PFSK-1 (cell line): ENCODE measurements around the gene CFAP61.

Source experiments
- FOXP2 ChIP-seq: optimal IDR thresholded peaks from 2 replicates; pipeline ENCODE3; 2011; ENCODE audit warnings: borderline replicate concordance, control low read depth, inconsistent platforms; ENCODE audit not compliant: insufficient read depth; ENCODE audit errors: extremely low read length, extremely low read depth
- POLR2AphosphoS5 ChIP-seq: IDR thresholded peaks from 2 replicates; pipeline ENCODE4 v1.6.1; 2012; ENCODE audit warnings: low read depth, mild to moderate bottlenecking, control low read depth, low read length, moderate library complexity
- SIN3A ChIP-seq: IDR thresholded peaks from 2 replicates; pipeline ENCODE4 v1.6.1; 2012; ENCODE audit warnings: mild to moderate bottlenecking, low read length, moderate library complexity, borderline replicate concordance; ENCODE audit not compliant: insufficient read depth
- TAF1 ChIP-seq: IDR thresholded peaks from 2 replicates; pipeline ENCODE4 v1.6.1; 2012; ENCODE audit warnings: low read length, control low read depth, borderline replicate concordance; ENCODE audit not compliant: insufficient read depth
- TF ChIP-seq, protein P1 (sequence below), 2 experiments: IDR thresholded peaks; 2 replicates each; pipeline versions ENCODE4 v1.6.1 to v1.8.0; 2011 to 2012; ENCODE audit warnings: low read depth in 2 of 2, low read length in 2 of 2, control low read depth in 1 of 2, inconsistent platforms in 1 of 2, mild to moderate bottlenecking in 1 of 2, moderate library complexity in 1 of 2; ENCODE audit not compliant: insufficient read depth in 1 of 2

CFAP61 gene

DNA sequence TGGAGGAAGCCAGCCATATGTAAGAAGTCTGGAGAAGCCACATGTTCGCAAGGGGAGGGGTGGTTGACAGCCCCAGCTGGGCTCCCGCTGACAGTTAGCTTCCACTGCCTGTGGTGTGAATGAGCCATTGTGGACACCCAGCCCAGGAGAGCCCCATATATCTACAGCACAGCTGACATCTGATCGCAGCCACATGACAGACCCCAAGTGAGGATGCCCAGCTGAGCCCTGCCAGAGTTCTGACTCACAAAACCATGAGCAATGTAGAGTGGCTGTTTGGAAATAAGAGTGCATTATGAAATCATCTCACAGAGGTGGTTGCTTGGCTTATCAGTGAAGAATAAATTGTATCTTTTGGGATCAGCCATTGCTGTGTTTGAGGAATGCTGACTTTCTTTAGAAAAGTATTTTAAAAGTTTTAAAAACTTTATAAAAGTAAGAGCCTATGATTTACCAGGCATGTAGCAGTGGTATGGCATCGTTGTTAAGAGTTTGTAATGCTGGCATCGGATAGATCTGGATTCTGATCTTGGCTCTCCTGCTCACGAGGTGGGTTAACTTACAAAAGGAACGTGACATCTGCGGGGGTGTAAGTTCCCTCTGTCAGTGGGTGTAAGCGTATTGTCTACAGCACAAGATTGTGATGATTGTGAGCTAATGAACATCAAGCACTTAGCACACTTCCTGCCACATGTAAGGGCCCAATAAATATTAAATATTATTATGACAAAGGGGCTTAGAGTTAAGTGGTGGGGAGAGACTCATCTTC is 24.1 kb downstream of the CFAP61 start:
- TF ChIP-seq POLR2AphosphoS5 (no peak), SIN3A (no peak), FOXP2 (no peak), TAF1 (no peak)
- TF ChIP-seq, protein P1, sequence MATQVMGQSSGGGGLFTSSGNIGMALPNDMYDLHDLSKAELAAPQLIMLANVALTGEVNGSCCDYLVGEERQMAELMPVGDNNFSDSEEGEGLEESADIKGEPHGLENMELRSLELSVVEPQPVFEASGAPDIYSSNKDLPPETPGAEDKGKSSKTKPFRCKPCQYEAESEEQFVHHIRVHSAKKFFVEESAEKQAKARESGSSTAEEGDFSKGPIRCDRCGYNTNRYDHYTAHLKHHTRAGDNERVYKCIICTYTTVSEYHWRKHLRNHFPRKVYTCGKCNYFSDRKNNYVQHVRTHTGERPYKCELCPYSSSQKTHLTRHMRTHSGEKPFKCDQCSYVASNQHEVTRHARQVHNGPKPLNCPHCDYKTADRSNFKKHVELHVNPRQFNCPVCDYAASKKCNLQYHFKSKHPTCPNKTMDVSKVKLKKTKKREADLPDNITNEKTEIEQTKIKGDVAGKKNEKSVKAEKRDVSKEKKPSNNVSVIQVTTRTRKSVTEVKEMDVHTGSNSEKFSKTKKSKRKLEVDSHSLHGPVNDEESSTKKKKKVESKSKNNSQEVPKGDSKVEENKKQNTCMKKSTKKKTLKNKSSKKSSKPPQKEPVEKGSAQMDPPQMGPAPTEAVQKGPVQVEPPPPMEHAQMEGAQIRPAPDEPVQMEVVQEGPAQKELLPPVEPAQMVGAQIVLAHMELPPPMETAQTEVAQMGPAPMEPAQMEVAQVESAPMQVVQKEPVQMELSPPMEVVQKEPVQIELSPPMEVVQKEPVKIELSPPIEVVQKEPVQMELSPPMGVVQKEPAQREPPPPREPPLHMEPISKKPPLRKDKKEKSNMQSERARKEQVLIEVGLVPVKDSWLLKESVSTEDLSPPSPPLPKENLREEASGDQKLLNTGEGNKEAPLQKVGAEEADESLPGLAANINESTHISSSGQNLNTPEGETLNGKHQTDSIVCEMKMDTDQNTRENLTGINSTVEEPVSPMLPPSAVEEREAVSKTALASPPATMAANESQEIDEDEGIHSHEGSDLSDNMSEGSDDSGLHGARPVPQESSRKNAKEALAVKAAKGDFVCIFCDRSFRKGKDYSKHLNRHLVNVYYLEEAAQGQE (IDR thresholded peaks at IDR 0.05; ENCODE audit: insufficient read depth in 1 of 2, low read depth in 2 of 2, low read length in 2 of 2), result no peak

DNA sequence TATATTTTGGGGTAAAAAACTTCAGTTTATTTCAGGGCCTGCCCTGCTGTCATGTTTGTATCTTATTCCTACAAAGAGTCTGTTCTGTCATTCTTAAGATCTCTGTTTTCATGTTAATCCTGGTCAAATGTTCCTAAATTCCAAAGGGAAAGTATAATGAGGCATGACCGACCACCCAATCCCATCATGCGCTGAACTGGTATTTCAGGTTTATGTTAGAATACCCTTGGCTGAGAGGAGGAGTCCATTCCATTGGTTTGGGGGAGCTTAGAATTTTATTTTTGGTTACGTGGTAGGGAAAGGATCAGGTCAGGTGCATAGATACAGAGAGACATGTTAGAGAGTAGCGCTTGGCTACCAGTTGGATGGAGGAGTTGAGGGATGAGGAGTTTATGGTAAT is 25.7 kb downstream of the CFAP61 start:
- no peak for TF ChIP-seq TAF1
- no peak for TF ChIP-seq POLR2AphosphoS5
- TF ChIP-seq SIN3A, result no peak
- TF ChIP-seq, protein P1 (IDR thresholded peaks at IDR 0.05; ENCODE audit: insufficient read depth in 1 of 2, low read depth in 2 of 2, low read length in 2 of 2), result no peak
- no peak for TF ChIP-seq FOXP2

DNA sequence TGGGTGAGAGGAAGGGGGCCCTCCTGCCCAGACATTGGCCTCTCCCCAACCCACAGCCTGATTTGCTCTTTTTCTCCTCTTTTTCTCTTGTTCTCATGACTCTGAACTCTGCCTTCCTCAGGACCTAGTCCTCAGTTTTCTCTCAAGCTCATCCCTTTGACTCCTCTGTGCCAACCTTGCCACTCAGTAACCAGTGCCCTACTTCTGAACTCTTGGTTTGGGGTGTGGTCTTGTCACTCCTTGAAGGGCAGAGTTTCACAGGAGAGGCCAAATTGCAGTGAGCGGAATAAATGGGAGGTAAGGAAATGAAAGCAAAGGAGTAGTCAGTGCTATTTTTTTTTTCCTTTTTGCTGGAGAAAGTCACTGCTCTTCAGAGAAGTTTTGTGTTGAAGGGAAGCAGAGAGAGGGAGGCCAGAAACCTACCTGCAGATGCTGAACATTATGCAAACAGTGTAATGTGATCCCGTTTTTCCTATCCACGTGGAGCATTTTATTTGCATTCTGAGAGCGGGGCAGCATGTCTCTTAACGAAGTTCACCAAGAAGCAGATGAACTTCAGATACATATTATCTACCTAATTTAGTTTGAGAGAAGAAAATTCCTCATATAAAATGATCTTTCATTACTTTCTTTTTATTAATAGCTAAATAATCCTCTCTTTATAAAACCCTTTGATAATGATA is 26.9 kb downstream of the CFAP61 start:
- TF ChIP-seq, protein P1 (IDR thresholded peaks at IDR 0.05; ENCODE audit: insufficient read depth in 1 of 2, low read depth in 2 of 2, low read length in 2 of 2), result no peak
- TF ChIP-seq TAF1, result no peak
- TF ChIP-seq SIN3A, result no peak
- no peak for TF ChIP-seq FOXP2
- TF ChIP-seq POLR2AphosphoS5, result no peak

DNA sequence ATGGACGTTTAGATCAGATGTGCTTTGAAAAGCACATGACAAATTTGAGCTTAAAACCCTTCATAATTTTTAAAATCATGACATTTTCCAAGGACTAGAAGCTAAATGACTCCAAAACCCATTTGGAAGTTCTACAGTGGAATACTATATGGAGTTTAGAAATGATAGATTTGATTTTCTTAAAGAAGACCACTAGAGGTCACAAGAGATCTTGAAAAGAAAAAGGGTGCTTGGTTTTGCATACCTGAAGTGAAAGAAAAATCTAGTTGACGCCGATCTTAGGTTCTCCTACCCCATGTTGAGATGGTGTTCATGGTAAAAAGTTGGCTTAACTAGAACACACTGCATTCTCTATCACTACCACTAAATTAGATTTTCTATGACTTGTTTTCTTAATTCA is 31.5 kb downstream of the CFAP61 start:
- TF ChIP-seq TAF1 (no peak), FOXP2 (no peak), SIN3A (no peak), POLR2AphosphoS5 (no peak)
- TF ChIP-seq, protein P1 (IDR thresholded peaks at IDR 0.05; ENCODE audit: insufficient read depth in 1 of 2, low read depth in 2 of 2, low read length in 2 of 2), result no peak
